GM21786 (cell line): ENCODE data around the gene RMC1.
A peak's percentile ranks its signal among the peaks of the same experiment; 100 is the strongest.
"Not testable (repeated sequence)": the region's sequence is repeated elsewhere in the genome, so short reads cannot be mapped to it uniquely, and the experiment has no call there.

Experiments used
- ATAC-seq: cut with Tn5 transposase; IDR thresholded peaks from one replicate; pipeline ENCODE4 v1.9.1; 2021; ENCODE audit not compliant: unreplicated experiment

Gene RMC1

DNA sequence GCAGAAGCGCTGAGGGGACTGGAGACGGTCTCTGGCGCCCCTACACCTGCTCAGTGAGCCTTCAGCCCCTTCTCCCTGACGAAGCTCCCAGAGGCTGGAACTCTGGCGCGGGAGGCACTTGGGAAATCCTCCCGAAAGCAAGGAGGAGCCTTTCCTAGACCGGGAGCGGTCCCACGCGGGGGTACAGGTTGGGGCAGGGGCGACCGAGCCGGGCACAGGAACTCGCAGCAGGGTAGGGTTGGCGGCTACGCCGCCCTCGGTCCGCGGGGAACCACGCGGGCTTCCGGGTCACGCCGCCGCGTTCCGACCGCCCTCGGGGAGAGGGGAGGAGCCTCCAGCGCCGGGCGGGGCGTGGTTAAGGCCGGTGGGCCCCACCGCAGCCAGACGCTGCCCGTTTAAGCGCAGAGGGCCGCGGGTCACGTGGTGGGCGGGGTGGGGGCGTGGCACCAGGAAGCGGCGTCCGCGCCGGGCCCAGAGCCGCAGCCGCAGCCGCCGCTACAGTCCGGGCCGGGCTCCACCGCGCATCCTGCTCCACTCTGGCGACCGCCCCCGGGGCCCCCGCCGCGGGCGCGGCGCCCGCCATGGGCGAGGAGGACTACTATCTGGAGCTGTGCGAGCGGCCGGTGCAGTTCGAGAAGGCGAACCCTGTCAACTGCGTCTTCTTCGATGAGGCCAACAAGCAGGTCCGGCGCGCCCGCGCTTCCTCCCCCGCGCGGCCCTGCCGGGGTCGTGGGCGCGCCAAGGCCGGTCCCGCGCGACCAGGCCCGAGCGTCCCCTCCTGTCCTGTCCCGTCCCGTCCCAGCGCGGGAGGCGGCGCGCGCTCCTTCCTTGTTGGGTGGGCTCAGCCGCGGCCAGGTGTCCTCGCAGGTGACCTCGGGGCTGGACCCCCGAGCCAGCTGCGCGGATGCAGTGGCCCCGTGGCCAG is at the start of gene RMC1:
Gene RMC1 (plus strand): TSS at position 474 of the 925 bp plus-strand sequence. CDS start 108 bp downstream, at position 582.
- peak; percentile 67 for ATAC-seq

DNA sequence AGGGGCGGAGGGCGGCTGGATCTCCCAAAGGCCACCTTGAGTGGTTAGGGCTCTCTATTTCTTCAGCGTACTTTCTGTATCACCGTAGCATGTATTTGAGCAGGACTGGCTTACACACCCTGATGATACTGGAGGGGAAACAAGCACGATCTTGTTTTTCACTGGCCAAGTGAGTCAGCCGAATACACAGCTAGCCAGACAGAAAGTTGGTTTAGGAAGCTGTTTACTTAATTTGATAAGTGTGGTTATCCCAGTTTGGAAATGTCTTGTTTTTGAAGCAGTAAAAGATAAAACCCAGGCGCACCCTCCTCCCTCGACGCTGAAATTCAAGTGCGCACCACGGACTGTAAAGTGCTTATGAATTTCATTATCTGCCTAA is 49.6 kb upstream of the RMC1 start:
- ATAC-seq = no peak

DNA sequence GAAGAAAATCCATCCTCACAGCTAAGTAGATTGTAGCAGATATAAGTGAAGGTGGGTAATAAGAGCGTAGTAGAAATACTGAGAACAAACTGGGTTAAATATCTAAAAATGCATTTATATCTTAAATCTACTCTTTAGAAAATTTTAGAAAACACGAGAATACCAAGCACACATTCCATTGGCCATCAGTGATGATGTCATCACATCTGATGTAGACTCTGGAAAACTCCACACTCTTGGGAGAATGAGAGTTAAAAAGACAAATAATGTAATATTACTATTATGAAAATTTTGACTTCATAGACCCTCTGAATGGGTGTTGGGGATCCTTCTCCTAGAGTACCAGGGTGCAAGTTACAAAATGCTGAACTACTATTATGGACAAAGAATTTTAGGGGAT is 46.5 kb upstream of the RMC1 start:
- no peak for ATAC-seq

DNA sequence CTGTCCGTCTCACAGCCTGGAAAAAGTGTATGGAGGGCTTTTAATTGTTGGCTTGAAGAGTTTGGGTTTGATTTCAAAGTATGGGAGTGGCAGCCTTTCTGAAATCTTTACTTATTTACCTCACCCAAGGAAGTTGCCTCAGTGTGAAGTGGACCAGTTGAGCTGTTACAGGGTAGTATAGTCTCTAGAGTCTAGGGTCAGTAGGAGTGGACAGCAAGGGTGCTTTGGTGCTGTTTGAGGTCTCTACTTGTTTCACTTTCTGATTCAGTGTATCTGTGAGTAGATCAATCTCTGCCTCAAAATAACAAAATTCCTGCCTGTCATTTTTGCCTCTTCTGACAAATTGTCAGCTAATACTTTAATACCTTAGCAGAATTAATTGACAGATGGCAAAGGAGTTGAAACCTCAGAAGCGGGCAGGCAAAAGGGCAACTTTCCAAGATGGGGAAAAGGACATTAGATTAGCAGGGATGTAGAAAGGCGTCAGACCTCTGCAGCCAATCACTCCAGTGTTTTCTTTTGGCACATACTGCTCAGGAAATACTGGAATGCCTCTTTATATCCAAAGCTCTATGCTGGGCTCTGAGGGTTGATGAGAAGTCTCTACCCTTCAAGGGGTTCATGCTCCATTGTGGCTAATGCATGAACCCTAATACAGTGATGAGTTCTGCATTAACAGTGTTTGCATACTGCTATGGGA is 44.3 kb upstream of the RMC1 start:
- no peak for ATAC-seq

DNA sequence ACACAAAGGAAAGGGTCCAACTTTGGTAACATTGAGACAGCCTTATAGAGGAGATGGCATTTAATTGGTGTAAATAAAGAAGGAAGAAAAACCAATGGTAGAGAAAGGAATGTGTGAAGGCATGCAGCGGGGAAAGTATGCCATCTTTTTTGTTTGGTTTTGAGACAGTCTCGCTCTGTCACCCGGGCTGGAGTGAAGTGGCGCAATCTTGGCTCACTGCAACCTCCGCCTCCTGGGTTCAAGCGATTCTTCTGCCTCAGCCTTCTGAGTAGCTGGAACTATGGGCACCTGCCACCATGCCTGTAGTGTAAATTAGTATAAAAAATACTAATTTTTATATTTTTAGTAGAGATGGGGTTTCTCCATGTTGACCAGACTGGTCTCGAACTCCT is 43.8 kb upstream of the RMC1 start:
- no peak for ATAC-seq

DNA sequence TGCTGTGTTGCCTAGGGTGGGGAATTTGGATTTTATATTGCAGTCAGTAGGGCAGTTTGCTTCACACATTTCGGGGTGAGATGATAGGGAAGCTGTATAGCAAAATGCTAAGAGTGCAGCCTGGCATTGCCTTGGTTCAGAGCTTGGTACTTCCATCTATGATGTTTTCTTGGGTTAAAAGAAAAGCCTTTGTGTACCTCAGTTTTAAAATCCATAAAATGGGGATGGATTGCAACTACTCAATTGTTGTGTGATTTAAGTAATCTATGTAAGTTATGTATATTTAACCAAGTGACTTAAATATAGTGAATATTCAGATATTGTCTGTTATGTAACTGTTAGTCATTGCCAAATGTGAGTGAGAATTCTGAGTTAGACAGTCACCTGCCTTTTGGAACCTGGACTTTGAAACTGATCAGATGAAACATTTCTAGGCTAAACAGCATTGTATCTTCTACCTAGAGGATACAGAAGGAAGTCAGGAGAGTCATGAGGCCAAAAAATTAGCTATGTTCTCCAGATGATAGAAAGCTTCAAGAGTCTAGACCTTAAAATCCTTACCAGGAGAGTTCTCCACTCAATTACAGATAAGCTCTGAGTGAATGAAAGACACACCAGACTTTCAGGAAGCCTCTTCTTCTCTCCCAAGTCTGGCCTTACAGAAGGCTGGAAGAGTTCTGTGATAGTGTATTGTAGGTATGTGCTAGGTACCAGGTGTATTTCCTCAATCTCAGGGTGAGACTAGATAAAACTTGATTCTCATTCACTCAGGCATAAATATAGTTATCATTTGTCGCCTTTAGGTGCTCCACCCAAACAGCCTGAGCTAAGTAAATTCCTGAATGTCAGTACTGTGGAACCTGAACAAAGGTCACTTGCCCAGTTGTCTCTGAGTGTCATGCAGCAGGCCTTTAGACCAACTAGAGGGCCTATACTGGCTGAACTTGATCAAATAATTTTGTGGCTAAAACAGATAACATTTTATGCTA is 42.7 kb upstream of the RMC1 start:
- no peak for ATAC-seq

DNA sequence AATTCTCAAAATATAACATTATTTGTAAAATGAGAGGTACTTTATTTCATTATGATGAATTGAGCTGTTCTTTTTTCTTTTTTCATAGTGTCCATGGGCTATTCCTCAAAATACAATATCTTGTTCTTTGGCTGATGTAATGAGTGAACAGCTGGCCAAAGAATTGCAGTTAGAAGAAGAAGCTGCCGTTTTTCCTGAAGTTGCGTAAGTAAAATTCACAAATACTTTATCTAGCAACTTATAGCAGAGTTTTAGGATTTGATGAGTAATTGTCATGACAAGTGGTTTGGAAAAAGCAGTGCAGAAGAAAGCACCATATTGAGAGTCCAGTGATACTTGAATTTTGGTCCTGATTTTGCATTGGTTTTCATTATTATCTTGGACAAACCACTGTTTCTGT is 40.4 kb upstream of the RMC1 start:
- ATAC-seq = no peak

DNA sequence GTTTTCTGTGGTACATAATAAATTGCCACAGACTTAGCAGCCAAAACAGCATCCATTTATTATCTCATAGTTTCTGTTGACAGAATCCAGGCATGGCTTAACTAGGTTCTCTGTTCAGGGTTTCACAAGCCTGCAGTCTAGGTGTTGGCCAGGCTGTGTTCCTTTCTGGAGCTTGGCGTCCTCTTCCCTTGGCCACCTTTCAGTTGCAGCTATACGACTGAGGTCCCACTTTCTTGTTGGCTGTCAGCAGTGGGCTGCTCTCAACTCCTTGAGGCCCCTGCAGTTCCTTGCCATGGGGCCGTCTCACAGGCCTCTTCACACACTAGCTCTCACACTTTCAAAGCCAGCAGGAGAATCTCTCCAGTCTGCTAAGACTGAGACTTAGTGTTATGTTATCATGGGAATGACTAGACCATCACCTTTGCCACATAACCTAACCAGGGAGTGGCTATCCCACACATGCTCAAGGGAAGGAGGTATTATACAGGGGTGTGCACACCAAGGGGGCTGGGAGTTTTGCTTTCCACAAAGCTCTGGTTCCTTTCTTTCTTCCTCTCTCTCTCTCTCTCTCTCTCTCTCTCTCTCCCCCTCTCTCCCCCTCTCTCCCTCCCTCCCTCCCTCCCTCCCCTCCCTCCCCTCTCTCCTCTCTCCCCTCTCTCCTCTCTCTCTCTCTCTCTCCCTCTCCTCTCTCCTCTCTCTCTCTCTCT is 34.4 kb upstream of the RMC1 start:
- ATAC-seq = no peak

DNA sequence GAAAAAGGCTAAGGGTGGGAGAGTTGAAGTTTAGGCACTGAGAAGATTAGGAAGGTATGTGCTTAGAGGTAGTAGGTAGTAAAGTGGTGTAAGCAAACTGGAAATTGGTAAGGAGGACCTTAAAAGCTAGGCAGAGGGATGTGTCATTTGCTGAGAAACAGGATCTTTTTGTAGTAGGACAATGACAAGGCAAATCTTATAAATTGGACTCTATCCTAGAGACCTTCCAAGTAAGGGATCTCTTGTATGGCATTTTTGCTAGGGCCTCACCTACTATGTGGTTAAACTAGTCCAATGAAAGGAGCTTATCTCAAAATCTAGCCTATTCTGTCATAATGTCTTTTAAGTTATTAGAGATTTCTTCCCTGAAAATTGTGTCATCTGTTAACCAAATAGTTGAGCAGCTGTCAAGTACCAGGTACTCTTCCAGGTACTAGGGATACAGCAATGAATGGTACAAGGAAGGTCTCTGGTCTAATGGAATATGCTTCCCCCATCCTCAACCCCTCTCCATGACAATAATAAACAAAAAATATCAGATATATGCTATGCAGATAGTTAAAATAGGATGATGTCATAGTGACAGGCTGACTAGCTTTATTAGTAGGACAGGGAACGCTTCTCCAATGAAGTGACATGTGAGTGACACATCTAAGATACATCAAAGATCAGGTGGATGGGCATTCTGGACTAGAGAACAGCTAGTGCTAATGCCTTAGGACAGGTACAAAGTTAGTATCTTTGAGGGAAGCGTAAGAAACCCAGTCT is 32.5 kb upstream of the RMC1 start:
- no peak for ATAC-seq

DNA sequence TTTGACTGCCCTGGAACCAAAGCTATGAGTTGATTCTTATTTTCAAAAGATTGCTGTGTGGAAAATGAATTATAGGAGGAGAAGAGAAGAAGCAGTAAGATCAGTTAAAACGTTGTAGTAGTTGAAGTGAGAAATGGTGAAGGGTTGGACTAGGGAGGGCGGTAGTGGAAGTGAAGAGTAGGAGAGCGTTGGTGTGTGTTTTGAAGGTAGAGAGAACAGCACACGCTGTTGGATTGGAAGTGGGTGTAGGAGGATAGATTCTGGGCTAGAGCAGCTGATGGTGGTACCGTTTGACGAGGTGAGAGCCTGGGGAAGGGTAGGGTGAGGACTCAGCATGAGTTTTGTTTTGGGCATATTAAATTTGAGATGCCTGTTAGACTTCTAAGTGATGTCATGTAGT is 31.8 kb upstream of the RMC1 start:
- no peak for ATAC-seq

DNA sequence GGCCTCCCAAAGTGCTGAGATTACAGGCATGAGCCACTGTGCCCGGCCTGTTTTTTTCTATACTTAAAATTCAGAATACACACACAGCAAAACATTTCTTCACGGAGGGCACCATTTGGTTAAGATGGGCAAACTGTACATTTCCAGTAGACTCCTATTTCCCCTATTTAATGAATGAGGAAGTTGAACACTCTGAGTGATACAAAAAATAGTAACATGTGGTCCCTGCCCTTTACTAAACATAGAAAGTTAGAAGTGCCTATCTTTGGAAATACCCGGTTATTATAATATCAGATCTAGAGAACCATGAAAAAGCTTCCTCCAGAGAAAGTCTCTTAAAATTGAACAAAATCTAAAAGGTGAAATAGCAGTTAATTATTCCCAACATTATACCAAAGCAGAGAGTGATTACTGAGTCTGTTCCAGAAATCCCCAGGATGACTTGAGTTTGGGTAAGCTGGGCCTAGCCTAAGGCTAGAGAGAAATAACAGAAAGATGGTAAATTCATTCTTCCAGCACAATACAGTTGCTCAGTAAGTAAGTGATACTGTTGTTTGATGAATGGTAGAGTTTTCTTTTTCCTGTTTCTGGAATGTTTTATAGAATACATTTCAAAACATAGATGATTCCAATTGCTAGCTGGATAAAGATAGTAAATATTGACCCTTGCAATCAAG is 23.3 kb upstream of the RMC1 start:
- ATAC-seq = no peak

DNA sequence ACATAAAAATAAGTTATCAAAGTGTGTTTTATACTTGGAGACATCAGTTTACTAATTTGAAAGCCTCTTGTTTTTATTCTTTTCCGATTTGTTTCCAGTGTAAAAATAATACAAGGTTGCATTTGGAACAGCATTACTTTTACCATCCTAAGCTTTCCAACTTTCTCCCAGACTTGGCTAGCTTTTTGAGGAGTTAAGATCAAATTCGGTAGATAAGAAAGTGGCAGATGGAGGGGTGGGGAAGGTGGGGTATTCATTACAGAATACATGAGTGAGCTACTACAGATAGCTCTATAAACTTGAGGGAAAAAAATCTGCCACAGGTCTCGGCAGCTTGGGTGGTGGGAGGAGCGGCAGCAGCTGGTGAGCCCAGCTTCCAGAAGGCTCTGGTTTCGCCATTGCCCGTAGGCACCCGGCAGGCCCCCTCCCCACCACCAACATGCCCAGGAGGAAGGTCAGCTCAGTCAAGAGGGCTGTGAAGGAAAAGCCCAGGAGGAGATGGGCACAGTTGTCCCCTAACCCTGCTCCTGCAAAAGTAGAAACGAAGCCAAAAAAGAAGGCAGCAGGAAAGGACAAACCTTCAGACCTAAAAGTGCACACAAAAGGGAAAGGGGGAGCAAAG is 18.6 kb upstream of the RMC1 start:
- ATAC-seq = no peak

DNA sequence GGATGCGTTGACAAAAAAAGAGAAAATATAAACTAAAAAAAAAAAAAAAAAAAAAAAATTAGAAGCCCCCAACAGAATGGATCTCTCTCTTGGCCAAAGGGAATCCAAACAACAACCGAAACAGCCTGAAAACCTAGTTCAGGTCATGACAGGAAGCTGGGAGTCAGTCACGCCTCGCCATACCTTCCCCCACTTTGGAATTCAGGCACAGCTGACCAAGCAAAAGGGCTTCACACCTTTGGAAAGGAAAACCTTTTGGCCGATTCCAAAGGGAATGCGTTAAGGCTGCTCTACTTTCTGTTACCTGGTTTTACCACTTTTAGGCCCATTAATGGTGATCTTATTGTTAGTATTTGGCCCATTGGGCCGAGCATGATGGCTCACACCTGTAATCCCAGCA is 17.9 kb upstream of the RMC1 start:
- no peak for ATAC-seq

DNA sequence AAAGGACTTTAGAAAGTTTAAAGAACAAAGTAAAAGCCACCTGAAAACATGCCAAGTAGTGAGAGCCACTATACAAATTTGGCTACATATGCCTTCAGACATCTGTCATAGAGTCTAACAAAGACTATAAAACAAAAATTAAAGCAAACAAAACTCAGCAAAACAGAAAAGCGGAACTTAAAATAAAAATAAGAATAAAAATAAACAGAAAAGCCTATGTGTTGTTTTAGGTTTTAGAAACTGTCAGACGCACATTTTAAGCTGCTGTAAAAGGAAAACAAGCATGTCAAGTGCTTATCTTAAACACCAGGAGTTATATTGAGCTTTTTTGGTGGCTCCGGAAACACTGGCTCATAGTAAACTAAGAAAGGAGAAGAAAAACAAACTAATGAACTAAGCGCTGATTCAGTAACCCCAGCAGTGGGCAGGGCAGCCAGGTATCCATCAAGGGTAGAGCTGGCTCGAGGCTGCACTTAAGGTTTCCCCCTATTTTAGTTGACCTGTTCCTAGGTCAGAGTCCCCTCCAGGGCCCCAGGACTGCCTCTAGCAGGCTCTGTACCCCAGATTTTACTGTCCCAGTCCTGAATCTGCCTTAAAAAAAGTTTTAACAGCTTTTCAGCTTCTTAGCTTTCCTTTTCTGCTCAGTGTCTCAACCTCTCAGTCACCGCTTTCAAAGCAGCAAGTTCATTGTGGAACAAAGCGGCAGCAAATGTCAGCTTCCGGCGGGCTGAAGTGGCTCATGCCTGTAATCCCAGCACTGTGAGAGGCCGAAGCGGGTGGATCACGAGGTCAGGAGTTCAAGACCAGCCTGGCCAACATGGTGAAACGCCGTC is 15.4 kb upstream of the RMC1 start:
- ATAC-seq = peak; percentile 89

DNA sequence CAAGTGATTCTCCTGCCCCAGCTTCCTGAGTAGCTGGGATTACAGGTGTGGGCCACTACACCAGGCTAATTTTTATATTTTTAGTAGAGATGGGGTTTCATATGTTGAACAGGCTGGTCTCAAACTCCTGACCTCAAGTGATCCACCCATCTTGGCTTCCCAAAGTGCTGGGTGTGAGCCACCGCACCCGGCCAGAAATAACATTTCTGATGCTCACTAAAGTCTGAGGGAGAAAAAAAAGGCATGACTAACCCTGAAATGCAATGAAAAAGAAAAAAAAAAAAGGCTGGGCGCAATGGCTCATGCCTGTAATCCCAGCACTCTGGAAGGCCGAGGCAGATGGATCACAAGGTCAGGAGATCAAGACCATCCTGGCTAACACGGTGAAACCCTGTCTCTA is 13.7 kb upstream of the RMC1 start:
- not testable (repeated sequence) for ATAC-seq

DNA sequence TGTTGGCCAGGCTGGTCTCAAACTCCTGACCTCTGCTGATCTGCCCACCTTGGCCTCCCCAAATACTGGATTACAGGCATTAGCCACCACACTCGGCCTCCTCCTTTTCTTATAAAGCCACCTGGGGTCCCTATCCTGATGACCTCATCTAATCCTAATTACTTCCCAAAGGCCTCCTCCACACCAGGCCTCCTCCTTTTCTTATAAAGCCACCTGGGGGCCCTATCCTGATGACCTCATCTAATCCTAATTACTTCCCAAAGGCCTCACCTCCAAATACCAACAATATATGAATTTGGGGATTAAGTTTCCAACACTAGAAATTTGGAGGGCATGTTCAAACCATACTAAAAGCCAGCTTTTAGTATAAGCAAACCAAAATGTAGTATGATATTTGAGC is 9.7 kb upstream of the RMC1 start:
- ATAC-seq = no peak

DNA sequence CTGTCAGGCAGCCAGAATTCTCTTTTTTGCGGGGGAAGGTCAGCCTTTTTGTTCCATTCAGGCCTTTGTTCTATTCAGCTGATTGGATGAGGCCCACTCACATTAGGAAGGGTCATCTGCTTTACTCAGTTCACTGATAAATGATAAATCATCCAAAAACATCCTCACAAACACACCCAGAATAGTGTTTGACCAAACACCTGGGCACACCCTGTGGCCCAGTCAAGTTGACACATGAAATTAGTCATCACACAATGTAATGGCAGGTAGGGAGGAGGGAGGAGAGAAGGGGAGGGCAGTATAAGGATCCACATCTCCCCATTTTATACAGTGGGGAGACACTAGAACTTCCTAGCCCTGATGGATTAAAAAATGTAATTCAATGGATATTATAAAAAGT is 8.3 kb upstream of the RMC1 start:
- no peak for ATAC-seq
